Heart left ventricle (tissue), 16 donors: ENCODE data around the gene PAX2. TPM values are rescaled to one million over a fixed set of nuclear protein-coding genes. Genes with fewer than 3 reads are reported as not detected.

Experiments
- ATAC-seq, 4 donors: fragments of 200-7000 bp; cut with Tn5 transposase; one replicate each; pipeline ENCODE4 v1.9.1; 2020 to 2022; ENCODE audit warnings: moderate library complexity in 4 of 4, mild to moderate bottlenecking in 3 of 4, moderate number of reproducible peaks in 1 of 4
- DNase-seq, 5 donors: peaks; one replicate each; pipeline ENCODE4 v3.0.0-alpha.2; 2020
- H3K27ac ChIP-seq, 12 donors: fragments of 200-600 bp; sonication (generic) in 4 of 12; one replicate each; pipeline versions ENCODE4 v1.5.0 to v1.8.0; 2016 to 2022; ENCODE audit warnings: mild to moderate bottlenecking in 2 of 12
- H3K27me3 ChIP-seq, 9 donors: fragments of 200-600 bp; sonication (generic) in 2 of 9; one replicate each; pipeline versions ENCODE4 v1.5.1 to v1.8.0; 2016 to 2022; ENCODE audit warnings: mild to moderate bottlenecking in 3 of 9
- H3K36me3 ChIP-seq, 9 donors: fragments of 200-600 bp; sonication (generic) in 2 of 9; one replicate each; pipeline versions ENCODE4 v1.5.0 to v1.8.0; 2018 to 2022; ENCODE audit warnings: mild to moderate bottlenecking in 2 of 9
- H3K4me1 ChIP-seq, 12 donors: fragments of 200-600 bp; sonication (generic) in 4 of 12; one replicate each; pipeline versions ENCODE4 v1.5.0 to v1.8.0; 2016 to 2022; ENCODE audit warnings: mild to moderate bottlenecking in 3 of 12
- H3K4me3 ChIP-seq, 12 donors: fragments of 200-600 bp; sonication (generic) in 4 of 12; one replicate each; pipeline versions ENCODE4 v1.5.0 to v1.8.0; 2017 to 2022; ENCODE audit warnings: mild to moderate bottlenecking in 9 of 12, moderate library complexity in 4 of 12
- H3K9me3 ChIP-seq, 12 donors: fragments of 200-600 bp; sonication (generic) in 4 of 12; one replicate each; pipeline versions ENCODE4 v1.5.0 to v1.8.0; 2016 to 2022; ENCODE audit warnings: mild to moderate bottlenecking in 1 of 12
- CTCF ChIP-seq, 12 donors: fragments of 200-600 bp; sonication (generic) in 4 of 12; IDR thresholded peaks; one replicate each; pipeline versions ENCODE4 v1.5.0 to v1.8.0; 2018 to 2022; ENCODE audit warnings: antibody characterized with exemption in 12 of 12, mild to moderate bottlenecking in 5 of 12
- POLR2A ChIP-seq, 2 donors: fragments of 450-650 bp; IDR thresholded peaks; one replicate each; pipeline ENCODE4 v1.6.1; 2017; ENCODE audit warnings: antibody characterized with exemption in 2 of 2, mild to moderate bottlenecking in 2 of 2, moderate library complexity in 2 of 2
- WGBS, 4 donors: extraction: QIAGEN DNeasy Blood & Tissue Kit in 2 of 4; methylation state at CpG; one replicate each; pipeline versions ENCODE4 v1.1.5 to v1.1.7; 2013 to 2018; 5-methylcytosine and 5-hydroxymethylcytosine counted together
- intact Hi-C, 10 donors: fragments of 100-400 bp; cut with DNase I; formaldehyde crosslinking; loops; one replicate each; pipeline versions ENCODE4 v1.11.1 to v1.14.2; 2022
- polyA plus RNA-seq, 2 donors: library from polyadenylated mRNA; stranded (reverse); fragments of 200-250 nt; gene quantifications; one replicate each; pipeline ENCODE4 v1.2.3, GENCODE V29; 2013
- total RNA-seq, 9 donors: library from RNA; depleted of rRNA in 2 of 9; stranded (reverse); fragments of >200 nt in 2 of 9; fragmentation: NEBNext Ultra II Directional in 3 of 9; extraction: Animal tissue kit (Norgen Biotek cat#: 25700) in 3 of 9; gene quantifications; one replicate each; pipeline versions ENCODE4 v1.1.0 to v1.2.4, GENCODE V29; 2016 to 2023
- donor health status: ischemic (EF 13 %, LVEDD 7.1; RV severe dilation, severe dysfunction).
- donor health status: healthy with polysubstance abuse.
- donor health status: DM: no; HTN: yes; CAD: no.
- donor health status: DM: no; HTN: no; CAD: no.
- donor health status: ischemic (EF 25% LVEDD 6.9; RV normal size, moderate dysfunction).
- donor health status: ischemic (EF 25% LVEDD 5.7; RV mildly dilated, moderate dysfunction).
- donor health status: healthy.
- donor health status: DM: yes; HTN: yes; CAD: no.
- donor health status: ischemic (EF 35%, LVEDD 5.7; RV mildly dilated, moderate dysfunction).
- donor health status: nonischemic (EF 11% LVEDD 7.7; RV severe dilation, severe dysfunction).
- donor health status: DM: yes; HTN: yes; CAD: no.
- donor health status: PGD.
- donor health status: ischemic (EF 29% LVEDD 5.4; RV normal size, mild dysfunction).
- donor health status: nonischemic (EF 23%, LVEDD 6.1; RV moderate dilation, normal function).

Gene PAX2
- total and polyA plus RNA-seq, 11 donors = not detected

GRCh38 chr10:100878291-100878910 is 133.0 kb downstream of the PAX2 start:
- Histone ChIP-seq H3K9me3 (no peaks in the 10 kb centered on the region), H3K4me1 (peaks cover 0 to 17% (median 0%) of the 10 kb centered on the region in 12 donors), H3K36me3 (no peaks in the 10 kb centered on the region), H3K27ac (no peak overlapping the region), H3K27me3 (peaks cover 0 to 39% (median 11%) of the 10 kb centered on the region in 9 donors), H3K4me3 (no peak overlapping the region)
- DNase-seq = peak in 4 of 5 donors; percentile 36 to 60 (median 42)
- intact Hi-C loops = loop anchor here (1.0 to 10.0 kb wide), 11 partner anchors 204 to 544 kb away; partner anchors contain the start of gene PKD2L1 (in 1 of the 10)
- TF ChIP-seq POLR2A (IDR thresholded peaks at IDR 0.05) = no peak
- peak; percentile 39 to 66 (median 57) for TF ChIP-seq CTCF (IDR thresholded peaks at IDR 0.05)
- ATAC-seq = peak; percentile 72 to 90 (median 82)
- WGBS, 4 donors = 4 to 21% (median 12%) methylated on average over 5 of the region's 5 CpGs

Other genes with a start within 250 kb of the PAX2 start
- gene SEC31B, start 225.7 kb upstream of the PAX2 start, total RNA-seq = 1 to 10 TPM; 5.4 to 9.6 (median 7.0) TPM
- gene SEC31B, start 225.7 kb upstream of the PAX2 start, polyA plus RNA-seq = 10 to 100 TPM in 1 of 2 donors, 1 to 10 TPM in 1; 1.9 to 11.5 TPM
- 100 to 1,000 TPM; 264 to 637 (median 412) TPM for gene NDUFB8, start 215.7 kb upstream of the PAX2 start, total RNA-seq
- gene NDUFB8, start 215.7 kb upstream of the PAX2 start, polyA plus RNA-seq = 1,000 to 10,000 TPM in 1 of 2 donors, 100 to 1,000 TPM in 1; 623 to 1,192 TPM
- 10 to 100 TPM; 11.8 to 61.8 (median 47.1) TPM for gene HIF1AN, start 209.6 kb upstream of the PAX2 start, total RNA-seq
- gene HIF1AN, start 209.6 kb upstream of the PAX2 start, polyA plus RNA-seq = 10 to 100 TPM in 1 of 2 donors, 1 to 10 TPM in 1; 8.2 to 22.9 TPM
- 10 to 100 TPM in 8 of 9 donors, 1 to 10 TPM in 1; 9.2 to 26.9 (median 17.9) TPM for gene SLF2, start 167.4 kb downstream of the PAX2 start, total RNA-seq
- 10 to 100 TPM in 1 of 2 donors, 1 to 10 TPM in 1; 7.5 to 11.0 TPM for gene SLF2, start 167.4 kb downstream of the PAX2 start, polyA plus RNA-seq
- gene SEMA4G, start 223.9 kb downstream of the PAX2 start, total RNA-seq = 1 to 10 TPM in 5 of 9 donors, under 1 TPM in 4; 0.53 to 1.8 (median 1.1) TPM
- gene SEMA4G, start 223.9 kb downstream of the PAX2 start, polyA plus RNA-seq = under 1 TPM; 0.22 to 0.88 TPM
- 100 to 1,000 TPM in 1 of 9 donors, 10 to 100 TPM in 8; 44.8 to 108 (median 55.9) TPM for gene MRPL43, start 241.9 kb downstream of the PAX2 start, total RNA-seq
- 100 to 1,000 TPM in 1 of 2 donors, 10 to 100 TPM in 1; 82.2 to 113 TPM for gene MRPL43, start 241.9 kb downstream of the PAX2 start, polyA plus RNA-seq
- gene TWNK, start 242.0 kb downstream of the PAX2 start, total RNA-seq = 1 to 10 TPM; 4.7 to 7.6 (median 5.8) TPM
- 1 to 10 TPM; 4.8 to 9.5 TPM for gene TWNK, start 242.0 kb downstream of the PAX2 start, polyA plus RNA-seq